HepG2 (cell line): Measurements from ENCODE around the gene SRXN1. TPM values are rescaled to one million over a fixed set of nuclear protein-coding genes. Genes with fewer than 3 reads are reported as not detected.
A peak's percentile ranks its signal among the peaks of the same experiment; 100 is the strongest.

Experiments used
- ETV6 ChIP-seq: sonication (generic); formaldehyde crosslinking; conservative IDR thresholded peaks from 2 replicates; pipeline ENCODE4 v1.4.0; 2020; ENCODE audit warnings: missing genetic modification reagents
- HNRNPUL1 ChIP-seq: fragments of 200-400 bp; formaldehyde crosslinking; IDR thresholded peaks from 2 replicates; pipeline ENCODE4 v1.6.1; 2017; ENCODE audit warnings: low read depth, mild to moderate bottlenecking, low read length, moderate library complexity
- MED8 ChIP-seq: sonication (generic); formaldehyde crosslinking; IDR thresholded peaks from 2 replicates; pipeline ENCODE4 v1.8.1; 2023; ENCODE audit warnings: mild to moderate bottlenecking, missing genetic modification reagents; ENCODE audit not compliant: insufficient replicate concordance
- MLXIP ChIP-seq: sonication (generic); formaldehyde crosslinking; IDR thresholded peaks from 2 replicates; pipeline ENCODE4 v1.9.0; 2021; ENCODE audit warnings: missing genetic modification reagents, borderline replicate concordance
- NAIF1 ChIP-seq: sonication (generic); formaldehyde crosslinking; IDR thresholded peaks from 2 replicates; pipeline ENCODE4 v1.5.0; 2020; ENCODE audit warnings: mild to moderate bottlenecking, missing genetic modification reagents, borderline replicate concordance
- NFKBIZ ChIP-seq: IDR thresholded peaks from 2 replicates; pipeline ENCODE4 v1.6.1; 2018; ENCODE audit warnings: missing genetic modification reagents, missing compliant biosample characterization
- NFRKB ChIP-seq: fragments of 450-650 bp; IDR thresholded peaks from 2 replicates; pipeline ENCODE4 v1.6.1; 2017
- NR2C2 ChIP-seq: sonication (generic); formaldehyde crosslinking; IDR thresholded peaks from 2 replicates; pipeline ENCODE4 v1.4.0; 2020; ENCODE audit warnings: missing genetic modification reagents, mild to moderate bottlenecking, moderate library complexity, borderline replicate concordance
- RFX1 ChIP-seq: fragments of 450-650 bp; IDR thresholded peaks from 2 replicates; pipeline ENCODE4 v1.6.1; 2017
- RFX5 ChIP-seq: IDR thresholded peaks from 2 replicates; pipeline ENCODE4 v1.6.1; 2011; ENCODE audit warnings: low read depth, low read length, improper control_type of control experiment
- TCF7 ChIP-seq: sonication (generic); IDR thresholded peaks from 2 replicates; pipeline ENCODE4 v1.6.1; 2016; ENCODE audit warnings: antibody characterized with exemption, low read depth
- TIGD3 ChIP-seq: sonication (generic); formaldehyde crosslinking; IDR thresholded peaks from 2 replicates; pipeline ENCODE4 v1.5.1; 2020; ENCODE audit warnings: mild to moderate bottlenecking, missing genetic modification reagents, borderline replicate concordance
- ZBTB25 ChIP-seq: IDR thresholded peaks from 2 replicates; pipeline ENCODE4 v1.6.1; 2018; ENCODE audit warnings: missing genetic modification reagents
- ZHX1 ChIP-seq: sonication (generic); formaldehyde crosslinking; IDR thresholded peaks from 2 replicates; pipeline ENCODE4 v1.8.1; 2022; ENCODE audit warnings: low read depth, mild to moderate bottlenecking, missing genetic modification reagents
- ZNF367 ChIP-seq: sonication (generic); formaldehyde crosslinking; IDR thresholded peaks from 2 replicates; pipeline ENCODE4 v1.4.0; 2020; ENCODE audit warnings: missing genetic modification reagents, borderline replicate concordance
- ZNF589 ChIP-seq: sonication (generic); formaldehyde crosslinking; conservative IDR thresholded peaks from 2 replicates; pipeline ENCODE4 v1.8.0; 2022; ENCODE audit warnings: mild to moderate bottlenecking, moderate library complexity, missing genetic modification reagents
- ZNF746 ChIP-seq: sonication (generic); formaldehyde crosslinking; IDR thresholded peaks from 2 replicates; pipeline ENCODE4 v1.8.0; 2022; ENCODE audit warnings: mild to moderate bottlenecking, missing genetic modification reagents
- ZNF782 ChIP-seq: sonication (generic); formaldehyde crosslinking; IDR thresholded peaks from 2 replicates; pipeline ENCODE4 v1.4.0; 2020; ENCODE audit warnings: missing genetic modification reagents, mild to moderate bottlenecking, borderline replicate concordance
- ZSCAN22 ChIP-seq: sonication (generic); formaldehyde crosslinking; IDR thresholded peaks from 2 replicates; pipeline ENCODE4 v1.4.0; 2020; ENCODE audit warnings: mild to moderate bottlenecking, missing genetic modification reagents
- ZUFSP ChIP-seq: sonication (generic); formaldehyde crosslinking; IDR thresholded peaks from 2 replicates; pipeline ENCODE4 v1.9.0; 2021; ENCODE audit warnings: missing genetic modification reagents, mild to moderate bottlenecking, borderline replicate concordance
- polyA plus RNA-seq, 8 experiments: library from polyadenylated mRNA; depleted of rRNA in 3 of 8; stranded (reverse) in 7 of 8; unstranded in 1 of 8; fragments of >200 nt; fragmentation: Illumina TruSeq in 4 of 8; extraction: Trizol in 4 of 8; gene quantifications; 2 replicates each; pipeline versions ENCODE4 v1.2.1 to v1.2.3, GENCODE V29; 2011 to 2016; ENCODE audit warnings: low read depth in 4 of 8, missing spikeins in 1 of 8, mixed read lengths in 1 of 8; ENCODE audit not compliant: insufficient read depth in 1 of 8
- total RNA-seq, 5 experiments: library from RNA; depleted of rRNA; stranded (reverse); fragments of >200 nt; fragmentation: Illumina TruSeq; extraction: Trizol; gene quantifications; 2 replicates each; pipeline ENCODE4 v1.2.3, GENCODE V29; 2016; ENCODE audit warnings: low read depth in 1 of 5

SRXN1 gene
- total and polyA plus RNA-seq, 2 of the 13 experiments (the other 11 are each of a cell fraction or from before 2014, with no cell fraction given), result 29.9 to 87.7 TPM

DNA sequence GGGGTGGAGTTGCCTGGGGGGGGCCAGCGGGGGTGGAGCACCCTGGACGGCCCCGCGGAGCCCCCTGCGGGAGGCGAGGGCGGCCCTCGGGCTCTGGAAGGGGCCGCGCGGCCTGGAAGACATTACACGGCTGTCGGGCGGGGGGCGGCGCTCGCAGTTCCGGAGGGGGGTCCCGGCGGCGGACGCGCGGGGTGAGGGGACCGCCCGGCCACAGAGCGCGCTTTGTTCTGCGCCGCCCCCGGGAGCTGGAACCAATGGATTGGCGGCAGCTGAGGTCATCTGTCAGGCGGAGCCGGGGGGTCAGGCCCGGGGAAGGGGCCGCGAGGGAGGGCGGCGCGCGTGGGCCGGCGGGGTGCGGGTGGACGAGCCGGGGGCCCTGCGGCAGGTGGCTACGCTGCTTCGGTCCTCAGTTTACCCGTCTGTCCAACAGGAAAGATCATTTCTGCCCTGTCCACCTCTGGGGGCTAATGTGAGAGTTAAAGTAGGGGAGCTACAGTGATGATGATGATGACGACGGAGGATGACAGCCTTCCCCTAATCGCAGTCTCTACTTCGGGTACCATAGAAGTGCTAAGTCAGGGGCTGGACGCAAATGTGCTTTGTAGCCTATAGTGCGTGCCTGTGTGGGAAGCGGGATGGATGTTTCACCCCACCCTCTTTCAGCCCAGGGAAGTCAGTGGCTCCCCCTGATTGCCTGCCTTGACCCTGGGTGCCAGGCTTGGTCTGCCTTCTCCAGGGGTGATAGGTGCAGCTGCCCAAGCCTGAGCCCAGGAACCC, 10.4 kb downstream of the SRXN1 start (continued):
- TF ChIP-seq HNRNPUL1, result no peak
- TF ChIP-seq ZSCAN22 (CRISPR knock-in tag), result no peak
- TF ChIP-seq ZNF746 (CRISPR knock-in tag), result peak; percentile 95
- no peak for TF ChIP-seq NFRKB
- TF ChIP-seq ZUFSP (CRISPR knock-in tag), result no peak
- TF ChIP-seq ZHX1 (CRISPR knock-in tag), result no peak
- TF ChIP-seq ZNF589 (CRISPR knock-in tag), result no peak
- peak; percentile 66; the same call in 1 of the 2 replicates for TF ChIP-seq TCF7
- TF ChIP-seq ZNF782 (CRISPR knock-in tag), result no peak
- no peak for TF ChIP-seq ETV6 (CRISPR knock-in tag)
- TF ChIP-seq TIGD3 (CRISPR knock-in tag), result no peak
- TF ChIP-seq MLXIP (CRISPR knock-in tag), result no peak
- no peak for TF ChIP-seq NAIF1 (CRISPR knock-in tag)
- TF ChIP-seq RFX1, result no peak
- TF ChIP-seq ZNF367 (CRISPR knock-in tag), result no peak
- TF ChIP-seq MED8 (CRISPR knock-in tag), result no peak
- TF ChIP-seq NFKBIZ, result no peak
- no peak for TF ChIP-seq ZBTB25 (CRISPR knock-in tag)
- peak; percentile 87 for TF ChIP-seq NR2C2 (CRISPR knock-in tag)
- TF ChIP-seq RFX5, result no peak
